ENCODE measurements around the gene MS4A8.
"Not testable (repeated sequence)": the region's sequence is repeated elsewhere in the genome, so short reads cannot be mapped to it uniquely, and the experiment has no call there.

MS4A8 gene

GRCh38 chr11:60725592-60725991 lies 26.2 kb downstream of the MS4A8 start:
- DNase-seq = no peak

GRCh38 chr11:60731586-60731985 lies 32.2 kb downstream of the MS4A8 start:
- DNase-seq = no peak

- DNase-seq = no peak
Measured at GRCh38 chr11:60734279-60734678, 34.9 kb downstream of the MS4A8 start.

DNA sequence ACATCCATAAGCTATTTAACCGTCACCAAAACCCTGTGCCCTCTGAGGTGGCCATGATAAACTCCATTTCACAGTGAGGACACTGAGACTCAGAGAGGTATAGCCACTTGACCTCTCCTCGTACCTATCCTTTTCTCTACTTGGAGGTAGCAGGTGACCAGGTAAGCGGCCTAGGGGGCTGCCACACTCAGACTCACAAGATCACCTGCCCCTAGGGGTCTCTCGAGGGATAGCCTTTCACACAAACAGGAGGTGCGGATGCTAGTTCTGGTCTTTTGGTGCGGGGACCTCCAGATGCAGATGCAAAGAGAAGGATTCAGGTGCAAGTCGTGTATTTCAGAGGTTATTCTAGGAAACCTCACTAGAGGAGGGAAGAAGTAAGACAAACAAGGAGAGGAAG lies 39.7 kb downstream of the MS4A8 start:
- DNase-seq = no peak

GRCh38 chr11:60740573-60740972 lies 41.2 kb downstream of the MS4A8 start:
- DNase-seq = no peak

GRCh38 chr11:60741421-60741820 lies 42.0 kb downstream of the MS4A8 start:
- DNase-seq = no peak

DNA sequence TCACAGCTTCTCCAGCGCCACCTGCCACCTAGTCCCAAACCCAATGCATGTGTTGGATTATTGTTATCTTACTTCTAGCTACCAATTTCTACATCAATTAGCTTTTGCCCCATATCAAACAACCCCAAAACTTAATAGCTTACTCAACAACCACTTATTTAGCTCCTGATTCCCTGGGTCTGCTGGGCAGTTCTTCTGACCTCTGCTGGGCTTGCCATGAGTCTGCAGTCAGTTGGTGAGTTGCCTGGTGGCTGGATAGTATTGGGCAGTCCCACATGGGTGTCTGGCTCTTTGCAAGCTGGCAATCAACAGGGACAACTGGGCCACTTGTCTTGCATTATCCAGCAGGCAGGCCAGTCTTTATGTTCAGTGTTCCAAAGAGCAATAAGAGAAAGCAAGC lies 43.6 kb downstream of the MS4A8 start:
- no peak for DNase-seq

GRCh38 chr11:60744114-60744513 lies 44.7 kb downstream of the MS4A8 start:
- DNase-seq = no peak

DNA sequence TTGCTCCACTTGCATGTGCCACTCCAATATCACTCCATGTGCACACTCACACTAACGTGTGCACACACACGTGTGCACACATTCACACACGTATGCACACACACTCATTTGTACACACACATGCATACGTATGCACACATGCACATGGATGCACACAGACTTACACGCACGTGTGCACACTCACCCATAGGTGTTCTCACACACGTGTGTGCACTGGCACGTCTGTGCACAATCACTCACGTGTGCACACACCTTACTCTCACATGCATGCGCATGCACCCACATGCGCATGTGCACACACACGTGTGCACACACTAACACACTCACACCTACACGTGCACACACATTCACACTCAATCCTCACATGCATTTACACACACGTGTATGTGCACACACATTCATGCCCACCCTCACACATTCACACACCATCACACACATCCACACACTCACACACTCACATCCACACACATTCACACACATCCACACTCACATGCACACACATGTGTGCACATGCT lies 48.0 kb downstream of the MS4A8 start:
- no peak for DNase-seq

DNA sequence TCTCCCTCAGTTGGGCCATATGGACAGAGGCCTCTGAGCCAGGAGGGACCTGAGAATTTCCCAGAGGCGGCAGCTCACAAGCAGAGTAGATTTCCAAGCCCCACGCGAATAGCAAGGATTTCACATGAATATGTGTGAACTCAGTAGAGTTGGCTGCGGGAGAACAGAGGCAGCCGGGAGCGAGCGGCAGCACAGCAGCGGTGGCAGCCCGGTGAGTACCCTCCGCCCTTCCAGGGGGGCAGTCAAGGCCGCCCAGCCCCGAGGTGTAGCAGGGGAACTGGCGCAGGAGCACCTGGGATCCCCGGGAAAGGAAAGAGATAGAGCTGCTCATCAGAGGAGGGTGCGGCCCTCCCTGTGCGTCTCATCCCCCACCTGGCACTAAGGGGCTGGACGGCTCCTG lies 48.8 kb downstream of the MS4A8 start:
- no peak for DNase-seq

- no peak for DNase-seq
Measured at GRCh38 chr11:60748821-60749220, 49.4 kb downstream of the MS4A8 start.

- DNase-seq = no peak
Measured at GRCh38 chr11:60750911-60751310, 51.5 kb downstream of the MS4A8 start.

- DNase-seq = no peak
Measured at GRCh38 chr11:60753309-60753708, 53.9 kb downstream of the MS4A8 start.

DNA sequence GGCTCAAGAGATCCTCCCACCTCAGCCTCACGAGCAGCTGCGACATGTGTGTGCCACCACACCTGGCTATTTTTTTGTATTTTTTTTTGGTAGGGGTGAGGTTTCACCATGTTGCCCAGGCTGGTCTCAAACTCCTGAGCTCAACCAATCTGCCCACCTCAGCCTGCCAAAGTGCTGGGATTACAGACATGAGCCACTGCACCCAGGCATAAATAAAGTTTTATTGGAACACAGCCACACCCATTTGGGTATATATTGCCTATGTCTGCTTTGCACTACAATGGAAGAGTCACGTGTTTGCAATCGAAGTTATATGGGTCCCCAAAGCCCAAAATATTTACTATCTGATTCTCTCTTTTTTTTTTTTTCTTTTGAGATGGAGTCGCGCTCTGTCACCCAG lies 55.5 kb downstream of the MS4A8 start:
- DNase-seq = no peak

GRCh38 chr11:60756307-60757032 lies 57.1 kb downstream of the MS4A8 start, which contains the start of gene MS4A15:
Gene MS4A15, plus strand, starts transcription at chr11:60756867. Its CDS starts 6,867 bp downstream, at chr11:60763734.
- DNase-seq = no peak

DNA sequence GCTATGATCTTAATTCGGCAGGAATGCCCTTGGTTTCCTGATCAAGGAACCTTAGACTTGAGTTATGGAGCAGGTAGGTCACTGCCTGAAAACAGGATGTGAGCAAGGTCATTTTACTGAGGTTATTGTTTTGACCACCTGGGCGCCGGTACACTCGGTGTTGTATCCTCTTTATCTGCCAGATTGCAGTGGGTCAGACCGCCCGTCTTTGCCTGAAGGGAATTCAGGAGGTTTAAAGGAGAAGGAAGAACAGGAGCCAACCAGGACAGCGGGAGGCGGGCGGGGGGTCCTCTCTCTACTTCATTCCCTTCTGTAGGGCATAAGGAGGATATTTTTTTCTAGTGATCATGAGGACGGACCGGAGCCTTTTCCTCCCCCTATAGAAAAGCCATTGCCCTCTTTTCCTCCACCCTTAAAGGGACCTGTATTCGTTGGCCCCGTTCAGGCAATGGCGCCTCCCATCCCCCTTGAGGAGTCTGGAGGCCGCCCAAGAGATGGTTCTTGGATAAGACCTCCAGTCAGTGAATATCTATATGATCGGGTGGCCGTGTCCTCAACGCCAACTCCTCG lies 57.9 kb downstream of the MS4A8 start:
- no peak for DNase-seq

DNA sequence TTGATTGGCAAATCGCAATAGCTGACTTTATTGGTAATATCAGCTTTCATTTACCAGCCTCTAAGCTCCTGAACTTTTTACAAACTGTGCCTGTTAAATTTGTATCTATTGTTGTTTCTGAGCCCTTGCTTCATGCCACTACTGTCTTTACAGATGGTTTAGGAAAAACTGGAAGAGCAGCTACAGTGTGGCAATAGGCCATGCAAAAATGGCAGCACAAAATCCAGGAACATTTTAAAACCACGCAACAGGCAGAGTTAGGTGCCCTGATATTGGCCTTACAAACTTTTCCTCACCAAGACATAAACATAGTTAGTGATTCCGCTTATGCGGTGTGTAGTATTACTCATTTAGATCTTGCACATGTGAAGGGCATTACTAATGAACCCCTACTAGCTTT lies 59.3 kb downstream of the MS4A8 start:
- DNase-seq = not testable (repeated sequence)

GRCh38 chr11:60759438-60760225 lies 60.2 kb downstream of the MS4A8 start:
- DNase-seq = not testable (repeated sequence)

- DNase-seq = no peak
Measured at GRCh38 chr11:60761436-60762190, 62.2 kb downstream of the MS4A8 start.

DNA sequence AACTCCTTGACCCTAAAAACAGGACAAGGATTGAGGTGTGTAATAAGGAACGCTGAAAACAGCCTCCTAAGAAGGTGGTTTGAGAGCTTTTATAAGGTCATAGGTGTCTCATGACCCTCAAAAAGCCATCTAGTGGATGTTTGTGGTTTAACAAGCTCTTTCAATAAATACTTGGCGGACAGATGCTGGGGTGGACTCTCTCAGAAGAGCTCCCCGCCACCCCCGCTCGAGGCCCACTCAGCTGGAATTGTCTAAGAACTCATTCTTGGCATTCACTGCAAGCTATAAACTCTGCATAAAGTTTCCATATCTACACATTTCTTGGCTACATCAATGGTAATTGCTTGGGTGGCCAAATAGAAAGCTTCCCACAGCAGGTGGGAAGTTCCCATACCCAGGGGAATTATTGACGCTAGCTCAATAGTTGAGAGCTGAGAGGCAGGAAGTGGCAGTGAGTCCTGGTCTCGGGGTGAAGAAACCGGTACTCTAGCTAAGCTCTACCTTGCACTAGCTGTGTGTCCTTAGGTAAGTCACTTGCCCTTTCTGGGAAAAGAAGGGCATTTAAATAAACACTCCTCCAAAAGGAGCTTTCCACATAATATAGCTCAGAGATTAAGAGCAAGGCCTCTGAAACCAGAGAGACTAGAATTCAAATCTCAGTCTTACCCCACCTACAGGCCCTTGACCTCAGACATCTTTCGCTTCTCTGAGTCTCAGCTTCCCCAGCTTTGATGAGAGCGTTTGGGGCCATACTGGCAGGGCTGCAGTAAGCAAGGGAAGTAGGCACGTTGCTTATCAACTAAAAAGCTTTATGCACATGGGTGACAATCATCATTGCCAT lies 63.7 kb downstream of the MS4A8 start:
- DNase-seq = no peak

DNA sequence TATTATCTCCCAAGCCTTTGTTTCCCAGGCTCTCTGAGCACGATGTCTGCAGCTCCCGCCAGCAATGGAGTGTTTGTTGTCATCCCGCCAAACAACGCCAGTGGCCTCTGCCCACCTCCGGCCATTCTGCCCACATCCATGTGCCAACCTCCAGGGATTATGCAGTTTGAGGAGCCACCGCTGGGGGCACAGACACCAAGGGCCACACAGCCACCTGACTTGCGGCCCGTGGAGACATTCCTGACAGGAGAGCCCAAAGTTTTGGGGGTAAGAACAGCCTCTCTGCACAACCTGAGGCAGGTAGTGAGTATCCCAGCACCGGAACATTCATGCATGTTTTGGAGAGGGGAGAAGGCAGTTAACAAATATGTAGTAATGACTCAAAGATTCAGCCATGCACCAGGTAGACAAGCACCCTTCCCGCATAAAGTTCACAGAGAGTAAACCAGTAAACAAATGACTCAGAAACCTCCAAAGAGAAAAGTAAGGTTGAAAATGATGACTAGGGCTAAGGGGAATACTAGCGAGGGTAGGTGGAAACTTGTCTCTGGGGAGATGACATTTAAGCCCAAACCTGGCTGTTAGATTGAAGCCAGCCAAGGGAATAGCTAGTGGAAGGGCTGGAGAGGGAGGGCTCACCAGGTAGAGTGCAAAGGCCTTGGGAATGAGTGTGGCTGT lies 64.4 kb downstream of the MS4A8 start:
- DNase-seq = no peak
